Measurements from ENCODE around the gene PLPP2. TPM values are rescaled to one million over a fixed set of nuclear protein-coding genes. Genes with fewer than 3 reads are reported as not detected.

The PLPP2 gene
- total RNA-seq, 2 donors from 2014 or later = 0.56 to 1.6 TPM

DNA sequence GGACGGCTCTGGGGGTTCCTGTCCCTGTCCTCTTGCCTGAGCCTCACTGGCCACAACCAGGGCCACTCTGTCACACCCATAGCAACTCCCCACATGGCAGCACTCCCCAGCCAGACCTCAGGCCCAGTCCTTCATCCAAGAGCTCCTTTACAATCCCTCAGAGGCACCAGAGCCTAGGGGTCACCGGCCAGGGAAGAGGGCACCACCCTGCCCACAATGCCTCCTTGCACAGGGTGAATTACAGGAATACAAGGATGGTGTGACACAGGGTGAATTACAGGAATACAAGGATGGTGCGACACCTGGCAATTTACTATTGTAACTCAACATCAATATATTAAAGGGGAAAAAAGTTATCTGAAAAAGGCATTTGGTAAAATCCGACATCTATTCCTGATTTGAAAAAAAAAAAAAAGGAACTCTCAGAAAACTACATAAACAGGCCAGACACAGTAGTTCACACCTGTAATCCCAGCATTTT, 36.9 kb upstream of the PLPP2 start:
- H3K9me3 ChIP-seq = peaks cover 4% of the 10 kb centered on the region

GRCh38 chr19:327291-328024, 36.3 kb upstream of the PLPP2 start:
- TF ChIP-seq, protein P1, sequence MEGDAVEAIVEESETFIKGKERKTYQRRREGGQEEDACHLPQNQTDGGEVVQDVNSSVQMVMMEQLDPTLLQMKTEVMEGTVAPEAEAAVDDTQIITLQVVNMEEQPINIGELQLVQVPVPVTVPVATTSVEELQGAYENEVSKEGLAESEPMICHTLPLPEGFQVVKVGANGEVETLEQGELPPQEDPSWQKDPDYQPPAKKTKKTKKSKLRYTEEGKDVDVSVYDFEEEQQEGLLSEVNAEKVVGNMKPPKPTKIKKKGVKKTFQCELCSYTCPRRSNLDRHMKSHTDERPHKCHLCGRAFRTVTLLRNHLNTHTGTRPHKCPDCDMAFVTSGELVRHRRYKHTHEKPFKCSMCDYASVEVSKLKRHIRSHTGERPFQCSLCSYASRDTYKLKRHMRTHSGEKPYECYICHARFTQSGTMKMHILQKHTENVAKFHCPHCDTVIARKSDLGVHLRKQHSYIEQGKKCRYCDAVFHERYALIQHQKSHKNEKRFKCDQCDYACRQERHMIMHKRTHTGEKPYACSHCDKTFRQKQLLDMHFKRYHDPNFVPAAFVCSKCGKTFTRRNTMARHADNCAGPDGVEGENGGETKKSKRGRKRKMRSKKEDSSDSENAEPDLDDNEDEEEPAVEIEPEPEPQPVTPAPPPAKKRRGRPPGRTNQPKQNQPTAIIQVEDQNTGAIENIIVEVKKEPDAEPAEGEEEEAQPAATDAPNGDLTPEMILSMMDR (IDR thresholded peaks at IDR 0.05) = no peak
- H3K4me3 ChIP-seq = no peak overlapping the region
- ATAC-seq (ENCODE audit: insufficient number of reproducible peaks, low FRiP score, low read depth) (no peak), DNase-seq (ENCODE audit: low spot score) (no peak)
- peaks cover 4% of the 10 kb centered on the region for H3K9me3 ChIP-seq
- peaks cover 58% of the 10 kb centered on the region for H3K36me3 ChIP-seq
- no peaks in the 10 kb centered on the region for H3K27me3 ChIP-seq (replicated peaks; ENCODE audit: insufficient read depth)
- H3K4me1 ChIP-seq (ENCODE audit: control insufficient read depth in 1 of 2, low read depth in 2 of 2) = no peaks in the 10 kb centered on the region
- no peak overlapping the region for H3K27ac ChIP-seq

More for the DNA sequence above, 36.9 kb upstream of the PLPP2 start:
- Histone ChIP-seq H3K4me3 (no peak overlapping the region), H3K27me3 (replicated peaks; ENCODE audit: insufficient read depth) (no peaks in the 10 kb centered on the region), H3K36me3 (peaks cover 58% of the 10 kb centered on the region), H3K4me1 (ENCODE audit: control insufficient read depth in 1 of 2, low read depth in 2 of 2) (no peaks in the 10 kb centered on the region), H3K27ac (no peak overlapping the region)
- DNase-seq (ENCODE audit: low spot score) (no peak), ATAC-seq (ENCODE audit: insufficient number of reproducible peaks, low FRiP score, low read depth) (no peak)
- TF ChIP-seq, protein P1 (IDR thresholded peaks at IDR 0.05) = no peak

DNA sequence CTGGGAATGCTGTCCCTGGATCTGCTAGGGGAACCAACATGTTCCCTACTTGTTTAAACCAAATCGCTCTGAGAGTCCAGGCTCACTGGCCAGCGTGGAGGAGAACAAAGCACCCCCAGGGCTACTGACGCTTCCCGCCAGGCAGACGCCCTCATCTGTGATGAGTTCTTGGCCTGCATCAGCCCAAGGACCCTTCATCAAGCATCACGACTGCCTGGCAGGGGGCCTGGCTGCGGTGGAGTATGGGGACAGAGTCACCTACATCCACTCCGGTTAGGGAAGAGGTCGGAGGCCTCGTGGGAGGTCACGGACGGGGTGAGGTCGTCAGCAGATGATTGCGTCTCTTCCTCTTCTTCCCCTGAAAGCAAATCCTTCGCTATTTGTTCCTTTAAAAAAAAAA, 35.7 kb upstream of the PLPP2 start:
- no peak for ATAC-seq (ENCODE audit: insufficient number of reproducible peaks, low FRiP score, low read depth)
- H3K36me3 ChIP-seq = peaks cover 58% of the 10 kb centered on the region
- no peak overlapping the region for H3K4me3 ChIP-seq
- peaks cover 4% of the 10 kb centered on the region for H3K9me3 ChIP-seq
- no peaks in the 10 kb centered on the region for H3K27me3 ChIP-seq (replicated peaks; ENCODE audit: insufficient read depth)
- no peak for DNase-seq (ENCODE audit: low spot score)
- H3K4me1 ChIP-seq (ENCODE audit: control insufficient read depth in 1 of 2, low read depth in 2 of 2) = no peaks in the 10 kb centered on the region
- no peak overlapping the region for H3K27ac ChIP-seq
- TF ChIP-seq, protein P1 (IDR thresholded peaks at IDR 0.05) = no peak

GRCh38 chr19:325937-326565, 34.8 kb upstream of the PLPP2 start:
- TF ChIP-seq, protein P1 (IDR thresholded peaks at IDR 0.05) = no peak
- Histone ChIP-seq H3K4me3 (no peak overlapping the region), H3K4me1 (ENCODE audit: control insufficient read depth in 1 of 2, low read depth in 2 of 2) (no peaks in the 10 kb centered on the region), H3K27me3 (replicated peaks; ENCODE audit: insufficient read depth) (no peaks in the 10 kb centered on the region), H3K9me3 (peaks cover 4% of the 10 kb centered on the region), H3K36me3 (peaks cover 56% of the 10 kb centered on the region), H3K27ac (no peak overlapping the region)
- DNase-seq (ENCODE audit: low spot score) = no peak
- no peak for ATAC-seq (ENCODE audit: insufficient number of reproducible peaks, low FRiP score, low read depth)

- H3K27ac ChIP-seq = no peak overlapping the region
- no peaks in the 10 kb centered on the region for H3K4me1 ChIP-seq (ENCODE audit: control insufficient read depth in 1 of 2, low read depth in 2 of 2)
- H3K36me3 ChIP-seq = peaks cover 54% of the 10 kb centered on the region
- no peak overlapping the region for H3K4me3 ChIP-seq
- ATAC-seq (ENCODE audit: insufficient number of reproducible peaks, low FRiP score, low read depth) (no peak), DNase-seq (ENCODE audit: low spot score) (no peak)
- H3K9me3 ChIP-seq = no peaks in the 10 kb centered on the region
- no peaks in the 10 kb centered on the region for H3K27me3 ChIP-seq (replicated peaks; ENCODE audit: insufficient read depth)
- TF ChIP-seq, protein P1 (IDR thresholded peaks at IDR 0.05) = no peak
Measured at GRCh38 chr19:325173-325936, 34.2 kb upstream of the PLPP2 start.
